SKM-1 treated with dmso at 0.1 percent for 144 hours (cell line): ENCODE measurements around the gene C15orf39.
"Not testable (repeated sequence)": the region's sequence is repeated elsewhere in the genome, so short reads cannot be mapped to it uniquely, and the experiment has no call there.

ENCODE experiments used
- DNase-seq: peaks from one replicate; lab custom pipeline; 2025; ENCODE audit not compliant: unreplicated experiment; lab: John Stamatoyannopoulos, UW

Gene C15orf39

GRCh38 chr15:75229191-75230015 is 27.7 kb downstream of the C15orf39 start:
- no peak for DNase-seq

GRCh38 chr15:75230016-75230343 is 28.3 kb downstream of the C15orf39 start:
- no peak for DNase-seq

DNA sequence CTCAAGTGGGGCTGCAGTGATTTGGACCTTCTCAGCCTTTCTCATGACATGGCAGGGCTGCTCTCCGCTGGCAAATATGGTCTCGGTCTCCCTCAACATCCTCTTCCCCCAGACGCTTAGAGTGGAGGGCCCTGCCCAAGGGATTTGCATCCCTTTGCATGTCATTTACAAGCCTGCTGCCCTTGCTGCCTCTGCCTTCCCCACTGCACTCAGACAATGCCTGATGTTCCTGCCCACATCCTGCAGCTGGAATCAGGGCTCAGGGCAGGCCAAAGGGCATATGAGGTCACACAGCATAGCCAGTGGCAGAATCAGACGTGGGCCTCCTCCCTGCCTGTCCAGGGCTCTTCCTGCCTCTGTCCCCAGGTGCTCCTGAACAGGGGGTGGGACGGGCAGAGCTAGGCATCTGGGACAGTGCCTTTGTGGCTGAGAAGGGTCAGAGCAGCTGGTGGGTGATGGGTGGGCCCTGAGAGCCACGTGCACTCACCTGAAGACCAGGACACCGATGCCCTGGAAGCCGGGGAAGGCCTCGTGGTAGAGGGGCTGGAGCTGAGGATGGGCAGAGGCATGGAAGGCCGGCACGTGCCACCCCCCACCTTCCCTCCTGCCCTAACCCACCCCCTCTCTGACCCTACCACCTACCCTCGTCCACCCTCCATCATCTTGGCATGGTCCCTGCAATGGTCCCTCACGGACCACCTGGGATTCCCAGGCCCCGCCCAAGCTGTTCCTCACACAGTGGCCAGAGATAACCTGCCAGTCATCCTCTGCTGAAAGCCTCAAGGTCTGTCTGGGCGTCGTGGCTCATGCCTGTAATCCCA is 29.1 kb downstream of the C15orf39 start:
- no peak for DNase-seq

DNA sequence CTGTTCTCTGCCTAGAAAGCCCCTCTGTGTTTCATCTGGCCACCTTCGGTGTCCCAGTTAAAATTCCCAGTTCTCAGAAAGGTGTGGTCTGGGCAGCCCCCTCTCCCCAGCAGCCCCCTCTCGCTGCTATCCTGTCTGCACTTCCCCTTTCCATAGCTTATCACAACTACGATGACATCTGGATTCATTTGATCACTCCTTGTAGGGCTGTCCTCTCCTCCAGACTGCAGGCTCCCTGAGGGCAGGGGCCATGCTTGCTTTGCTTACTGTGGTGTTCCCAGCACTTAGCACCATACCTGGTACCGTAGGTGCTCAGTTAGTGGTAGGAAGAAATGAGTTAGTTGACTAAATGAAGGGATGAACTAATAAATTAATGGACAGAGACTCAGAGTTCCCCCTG is 30.2 kb downstream of the C15orf39 start:
- no peak for DNase-seq

GRCh38 chr15:75232252-75232813 is 30.7 kb downstream of the C15orf39 start:
- DNase-seq, result no peak

DNA sequence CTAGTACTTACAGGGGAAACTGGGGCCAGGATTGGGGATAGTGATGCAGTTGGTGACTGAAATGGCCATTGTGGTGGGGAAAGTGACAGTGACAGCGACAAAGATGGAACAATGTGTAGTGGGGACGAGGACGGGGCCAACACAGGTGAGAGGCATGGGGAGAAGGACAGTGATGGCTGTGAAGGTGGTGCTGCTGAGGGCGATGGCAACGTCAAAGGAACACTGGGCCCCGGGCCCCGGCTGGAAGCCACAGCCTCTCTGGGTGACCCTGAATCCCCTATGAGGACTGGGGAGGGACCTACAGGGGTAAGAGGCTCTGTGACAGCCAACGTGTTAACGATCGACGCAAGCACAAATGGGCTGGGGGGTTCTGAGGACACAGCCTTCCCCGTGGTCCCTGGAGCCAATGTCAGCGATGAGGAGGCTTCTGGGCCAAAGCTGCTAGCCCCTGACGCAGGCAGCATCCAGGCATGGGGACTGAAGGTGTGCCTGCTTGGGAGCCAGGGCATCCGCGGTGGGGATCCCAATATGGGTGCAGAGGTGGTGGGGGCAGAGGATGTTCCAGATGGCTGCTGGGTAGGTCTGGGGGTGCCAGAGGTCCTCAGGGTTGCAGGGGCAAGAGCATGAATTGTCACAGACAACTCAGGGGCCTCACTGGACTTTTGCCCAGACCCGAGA is 31.3 kb downstream of the C15orf39 start:
- no peak for DNase-seq

- DNase-seq, result no peak
Measured at GRCh38 chr15:75233504-75234190, 32.0 kb downstream of the C15orf39 start.

GRCh38 chr15:75234191-75234810 is 32.6 kb downstream of the C15orf39 start:
- DNase-seq, result no peak

GRCh38 chr15:75235051-75235673 is 33.5 kb downstream of the C15orf39 start:
- no peak for DNase-seq

GRCh38 chr15:75235760-75236729 is 34.4 kb downstream of the C15orf39 start:
- DNase-seq, result no peak

- DNase-seq, result no peak
Measured at GRCh38 chr15:75237316-75237982, 35.8 kb downstream of the C15orf39 start.

GRCh38 chr15:75238150-75238549 is 36.5 kb downstream of the C15orf39 start:
- DNase-seq, result no peak

DNA sequence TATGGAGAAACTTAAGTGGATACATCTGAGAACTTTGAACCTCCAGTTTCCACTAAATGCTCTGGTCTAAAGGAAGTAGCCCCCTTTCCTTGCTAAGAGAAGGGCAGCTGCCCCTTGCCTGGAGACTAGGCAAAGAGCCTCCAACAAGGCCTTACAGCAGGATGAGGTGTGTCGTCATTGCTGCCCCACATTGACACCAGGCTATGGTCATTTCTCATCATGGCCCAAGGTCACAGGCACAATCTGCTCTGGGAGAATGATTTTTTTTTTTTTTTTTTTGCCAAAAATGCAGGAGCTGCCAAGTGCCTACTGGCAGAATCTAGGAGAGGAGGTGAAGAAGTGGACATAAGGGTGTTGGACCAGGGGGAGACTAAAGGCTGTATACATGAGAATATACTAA is 44.1 kb downstream of the C15orf39 start:
- DNase-seq, result not testable (repeated sequence)

DNA sequence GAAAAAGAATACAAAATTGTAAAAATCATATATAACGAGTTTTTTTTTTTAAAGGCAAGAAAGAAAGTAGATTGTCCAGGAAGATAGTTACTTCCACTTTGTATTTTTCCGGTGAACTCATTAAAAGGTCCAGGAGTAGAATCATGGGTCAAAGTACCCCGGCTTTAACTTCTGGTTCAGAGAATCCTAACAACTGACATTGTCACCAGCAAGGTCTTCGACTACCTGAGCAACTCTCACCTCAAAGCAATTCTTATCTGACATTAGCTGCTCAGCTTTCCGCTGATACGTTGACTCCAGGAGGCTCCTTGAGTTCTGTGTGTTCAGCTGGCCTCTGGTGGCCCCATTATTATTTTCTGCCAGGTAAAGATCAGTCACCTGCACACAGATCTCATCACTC is 47.3 kb downstream of the C15orf39 start:
- not testable (repeated sequence) for DNase-seq

GRCh38 chr15:75249726-75250125 is 48.0 kb downstream of the C15orf39 start:
- no peak for DNase-seq

GRCh38 chr15:75251343-75251742 is 49.7 kb downstream of the C15orf39 start:
- DNase-seq, result not testable (repeated sequence)

DNA sequence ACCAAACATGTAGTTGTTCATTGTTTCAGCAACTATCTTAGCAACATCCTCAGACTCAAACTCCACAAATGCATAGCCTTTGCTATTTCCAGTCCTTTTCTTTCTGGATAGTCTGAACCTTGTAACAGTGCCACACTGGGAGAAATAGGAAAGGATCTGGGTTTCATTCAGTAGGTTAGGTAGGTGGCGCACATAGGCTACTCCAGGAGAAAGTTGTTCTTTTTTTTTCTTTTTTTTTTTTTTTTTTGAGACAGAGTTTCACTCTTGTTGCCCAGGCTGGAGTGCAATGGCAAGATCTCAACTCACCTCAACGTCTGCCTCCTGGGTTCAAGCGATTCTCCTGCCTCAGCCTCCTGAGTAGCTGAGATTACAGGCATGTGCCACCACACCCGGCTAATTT is 50.6 kb downstream of the C15orf39 start:
- DNase-seq, result not testable (repeated sequence)

DNA sequence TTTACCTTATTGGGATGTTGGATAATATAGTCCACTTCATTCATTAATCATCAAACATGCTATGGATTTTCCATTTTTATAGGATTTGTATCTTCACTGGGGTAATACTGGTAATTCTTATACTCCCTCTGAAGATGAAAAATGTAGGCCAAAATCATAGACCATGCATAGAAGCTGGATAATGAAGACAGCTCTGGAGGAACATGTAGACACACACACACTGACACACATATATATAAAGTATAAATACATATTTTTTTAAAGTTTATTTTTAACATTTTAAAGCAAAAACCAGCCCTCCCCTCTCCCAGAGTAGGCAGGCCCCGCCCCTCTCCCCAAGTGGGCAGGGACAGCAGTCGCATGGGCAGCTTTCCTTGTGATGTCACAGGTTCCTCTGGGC is 56.4 kb downstream of the C15orf39 start, which contains the start of gene GOLGA6C:
Gene GOLGA6C (plus strand): TSS at position 301 of the 400 bp plus-strand sequence. CDS start 265 bp downstream, outside the sequence.
- not testable (repeated sequence) for DNase-seq
